GM21723 (cell line): ENCODE measurements around the gene FOLR3.
"Not testable (repeated sequence)": the region's sequence is repeated elsewhere in the genome, so short reads cannot be mapped to it uniquely, and the experiment has no call there.

Source experiments
- ATAC-seq: cut with Tn5 transposase; IDR thresholded peaks from one replicate; pipeline ENCODE4 v1.9.1; 2021; ENCODE audit warnings: mild to moderate bottlenecking, moderate library complexity; ENCODE audit not compliant: unreplicated experiment

Gene FOLR3

DNA sequence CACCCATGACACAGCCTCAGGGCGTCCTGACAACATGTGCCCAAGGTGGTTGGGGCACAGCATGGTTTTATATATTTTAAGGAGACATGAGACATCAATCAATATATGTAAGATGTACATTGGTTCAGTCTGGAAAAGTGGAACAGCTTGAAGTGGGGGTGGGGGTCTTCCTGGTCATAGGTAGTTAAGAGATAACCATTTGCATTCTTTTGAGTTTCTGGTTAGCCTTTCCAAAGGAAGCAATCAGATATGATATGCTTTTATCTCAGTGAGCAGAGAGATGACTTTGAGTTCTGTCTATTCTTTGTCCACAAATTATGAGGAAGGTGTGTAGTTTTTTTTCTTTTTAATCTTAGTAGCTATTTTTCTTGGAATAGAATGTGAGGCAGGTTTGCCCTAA lies 12.9 kb upstream of the FOLR3 start:
- no peak for ATAC-seq

- no peak for ATAC-seq
Observed at GRCh38 chr11:72123117-72123653, 12.3 kb upstream of the FOLR3 start.

- ATAC-seq = no peak
Observed at GRCh38 chr11:72124046-72124445, 11.5 kb upstream of the FOLR3 start.

DNA sequence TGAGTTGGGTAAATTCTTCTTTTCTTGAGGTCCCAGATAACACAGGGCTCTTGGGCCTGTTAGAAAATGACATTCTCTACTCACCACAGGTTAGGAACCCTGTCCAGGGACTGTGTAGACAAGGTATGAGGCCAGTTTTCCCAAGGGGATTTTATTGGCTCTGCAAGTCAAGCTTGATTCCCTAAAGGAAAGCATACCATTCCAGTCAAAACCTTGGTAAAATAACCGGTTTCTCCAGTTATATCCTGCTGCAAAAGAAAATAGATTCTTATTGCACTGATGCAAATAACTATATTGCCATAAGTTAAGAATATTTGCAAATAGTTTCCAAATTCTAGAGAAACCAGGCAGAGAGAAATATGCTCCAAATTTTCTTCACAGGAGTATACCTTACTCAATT lies 9.6 kb upstream of the FOLR3 start:
- no peak for ATAC-seq

DNA sequence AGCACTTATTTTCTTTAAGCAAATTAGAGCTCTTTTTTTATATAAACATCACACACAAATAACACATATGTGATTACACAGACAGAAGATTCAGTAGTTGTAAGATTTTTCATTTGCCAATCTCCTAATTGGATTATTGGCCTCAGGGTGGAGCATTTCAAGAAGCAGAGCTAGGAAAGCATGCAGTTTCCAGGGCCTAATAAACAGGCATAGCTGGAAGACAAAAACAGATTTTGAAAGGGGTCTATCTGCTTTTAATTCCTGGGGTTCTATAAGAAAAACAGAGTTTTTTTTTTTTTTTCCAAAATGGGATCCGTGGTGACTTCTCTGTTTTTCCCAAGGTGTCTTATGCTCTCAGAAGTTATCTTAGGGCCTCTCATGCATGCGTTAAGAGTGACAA lies 7.6 kb upstream of the FOLR3 start:
- ATAC-seq = no peak

- ATAC-seq = no peak
Observed at GRCh38 chr11:72129381-72129780, 6.1 kb upstream of the FOLR3 start.

DNA sequence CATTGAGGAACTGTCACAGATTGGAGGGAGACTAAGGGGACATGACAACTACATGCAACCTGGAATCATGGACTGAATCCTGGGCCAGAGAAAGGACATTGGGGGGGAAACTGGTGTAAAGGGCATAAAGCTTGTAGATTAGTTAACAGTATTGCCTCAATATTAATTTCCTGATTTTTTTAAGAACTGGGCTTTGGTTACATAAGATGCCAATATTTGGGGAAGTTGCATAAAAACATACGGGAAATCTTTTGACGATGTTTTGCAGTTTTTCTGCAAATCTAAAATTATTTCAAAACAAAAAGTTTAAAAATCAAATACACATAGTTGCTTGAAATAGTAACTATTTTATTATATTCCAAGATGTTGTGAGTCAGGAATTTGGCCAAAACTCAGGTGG lies 2.9 kb upstream of the FOLR3 start:
- no peak for ATAC-seq

DNA sequence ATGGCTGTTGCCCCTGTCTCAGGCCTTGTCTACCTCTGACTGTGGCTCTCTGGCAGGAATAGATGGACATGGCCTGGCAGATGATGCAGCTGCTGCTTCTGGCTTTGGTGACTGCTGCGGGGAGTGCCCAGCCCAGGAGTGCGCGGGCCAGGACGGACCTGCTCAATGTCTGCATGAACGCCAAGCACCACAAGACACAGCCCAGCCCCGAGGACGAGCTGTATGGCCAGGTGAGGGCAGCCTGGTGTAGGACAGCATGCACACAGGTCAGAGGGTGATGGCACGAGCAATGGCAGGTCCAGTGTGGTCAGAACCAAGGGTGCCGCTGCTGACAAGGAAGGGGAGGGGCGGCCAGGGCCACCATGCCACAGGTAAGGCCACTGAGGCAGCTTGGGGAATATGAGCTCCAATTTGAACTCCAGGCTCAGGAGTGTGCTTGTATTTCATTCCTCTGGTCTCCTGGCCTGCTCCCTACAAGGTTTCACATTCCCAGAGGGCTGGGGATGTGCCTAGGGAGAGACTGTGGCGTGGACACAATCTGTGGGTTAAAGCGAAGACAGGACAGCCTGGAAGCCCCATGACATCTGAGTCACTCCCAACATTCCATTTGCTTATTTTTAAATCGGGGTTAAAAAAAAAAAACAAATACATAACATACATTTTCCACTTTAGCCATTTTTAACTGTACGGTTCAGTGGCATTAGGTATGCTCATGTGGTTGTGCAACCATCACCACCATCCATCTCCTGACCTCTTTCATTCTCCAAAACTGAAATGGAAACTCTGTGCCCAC lies 562 bp downstream of the FOLR3 start:
- ATAC-seq = no peak

GRCh38 chr11:72136684-72137262 lies 1.2 kb downstream of the FOLR3 start:
- no peak for ATAC-seq

DNA sequence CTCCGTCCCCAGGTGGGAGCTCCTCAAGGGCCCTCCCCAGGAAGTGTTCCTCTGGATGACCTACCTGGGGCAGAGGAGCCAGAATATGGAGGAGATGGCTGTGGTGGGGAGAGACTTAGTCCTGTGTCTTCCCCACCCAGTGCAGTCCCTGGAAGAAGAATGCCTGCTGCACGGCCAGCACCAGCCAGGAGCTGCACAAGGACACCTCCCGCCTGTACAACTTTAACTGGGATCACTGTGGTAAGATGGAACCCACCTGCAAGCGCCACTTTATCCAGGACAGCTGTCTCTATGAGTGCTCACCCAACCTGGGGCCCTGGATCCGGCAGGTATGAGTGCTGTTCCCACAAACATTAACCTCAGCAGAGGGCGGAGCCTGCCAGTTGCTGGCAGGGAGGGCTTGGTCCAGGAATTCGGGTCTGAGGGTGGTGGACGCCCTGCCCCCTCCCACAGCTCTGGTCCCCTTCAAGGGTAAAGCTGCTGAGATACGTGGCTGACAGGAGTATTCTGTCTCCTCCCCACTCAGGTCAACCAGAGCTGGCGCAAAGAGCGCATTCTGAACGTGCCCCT lies 3.4 kb downstream of the FOLR3 start:
- ATAC-seq = no peak

- no peak for ATAC-seq
Observed at GRCh38 chr11:72139500-72139899, 4.0 kb downstream of the FOLR3 start.

- ATAC-seq = no peak
Observed at GRCh38 chr11:72140661-72141060, 5.1 kb downstream of the FOLR3 start.

- no peak for ATAC-seq
Observed at GRCh38 chr11:72141066-72141465, 5.5 kb downstream of the FOLR3 start.

DNA sequence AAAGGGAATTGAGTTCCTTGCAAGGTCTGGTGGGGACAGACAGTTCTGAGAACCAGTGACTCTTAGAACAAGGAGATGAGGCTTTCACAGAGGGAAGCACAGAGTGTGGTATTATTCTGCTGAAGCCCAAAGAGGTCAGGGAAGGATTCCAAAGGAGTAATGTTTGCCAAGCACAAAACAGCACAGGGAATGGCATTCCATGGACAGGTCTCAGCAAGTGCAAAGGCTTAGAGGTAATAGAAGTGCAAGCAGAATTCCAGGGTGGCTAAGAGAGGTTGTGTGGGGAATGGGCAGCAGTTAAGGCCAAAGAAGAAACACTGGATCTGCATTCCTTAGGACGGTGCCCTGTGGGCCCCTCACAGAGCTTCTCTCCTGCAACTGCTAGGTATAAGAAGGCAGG lies 6.6 kb downstream of the FOLR3 start:
- not testable (repeated sequence) for ATAC-seq

DNA sequence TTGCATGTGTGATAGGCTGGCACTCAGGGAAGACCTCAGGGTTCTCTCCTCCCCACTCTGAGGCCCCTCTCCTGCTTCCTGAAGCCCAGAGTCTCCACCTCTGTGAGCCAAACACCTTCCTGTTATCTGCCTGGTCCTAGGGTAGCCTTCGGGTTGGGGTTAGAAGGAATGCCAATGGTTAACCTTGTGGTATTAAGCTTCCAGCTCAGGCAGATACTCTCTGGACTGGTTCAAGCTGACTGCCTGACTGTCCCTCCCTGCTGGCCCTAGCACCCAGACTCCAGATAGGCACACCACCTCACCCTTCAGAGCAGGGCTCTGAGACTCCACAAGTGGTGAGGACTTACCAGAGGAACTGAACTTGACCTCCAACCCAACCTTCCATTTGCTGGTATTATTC lies 7.0 kb downstream of the FOLR3 start:
- not testable (repeated sequence) for ATAC-seq

- ATAC-seq = no peak
Observed at GRCh38 chr11:72144807-72145565, 9.5 kb downstream of the FOLR3 start.

GRCh38 chr11:72146625-72147024 lies 11.1 kb downstream of the FOLR3 start:
- ATAC-seq = no peak

DNA sequence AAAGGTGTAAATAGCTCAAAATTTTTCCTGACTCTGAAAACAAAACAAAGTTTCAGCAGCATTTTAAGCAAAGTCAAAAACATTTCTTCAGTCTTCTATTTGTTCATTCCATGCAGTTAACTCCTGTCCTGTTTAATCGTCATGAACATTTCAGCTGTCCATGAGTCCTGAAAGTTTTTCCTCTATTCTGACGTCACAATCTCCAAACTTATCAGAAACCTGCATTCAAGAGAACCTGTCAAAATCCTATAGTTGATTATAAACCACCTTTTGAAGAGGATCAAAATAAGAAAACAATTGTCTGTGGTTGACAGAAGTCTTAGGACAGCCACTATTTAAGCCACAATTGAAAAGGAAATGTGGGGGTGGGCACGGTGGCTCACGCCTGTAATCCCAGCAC lies 15.4 kb downstream of the FOLR3 start:
- ATAC-seq = no peak

DNA sequence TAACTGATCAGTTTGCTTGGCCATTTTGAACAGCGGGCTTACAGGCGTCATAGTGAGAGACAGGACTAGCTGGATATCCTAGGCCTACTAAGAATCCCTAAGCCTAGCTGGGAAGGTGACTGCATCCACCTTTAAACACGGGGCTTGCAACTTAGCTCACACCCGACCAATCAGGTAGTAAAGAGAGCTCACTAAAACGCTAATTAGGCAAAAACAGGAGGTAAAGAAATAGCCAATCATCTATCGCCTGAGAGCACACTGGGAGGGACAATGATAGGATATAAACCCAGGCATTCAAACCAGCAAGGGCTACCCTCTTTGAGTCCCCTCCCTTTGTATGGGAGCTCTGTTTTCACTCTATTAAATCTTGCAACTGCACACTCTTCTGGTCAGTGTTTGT lies 18.3 kb downstream of the FOLR3 start:
- ATAC-seq = not testable (repeated sequence)

GRCh38 chr11:72154816-72155215 lies 19.3 kb downstream of the FOLR3 start:
- no peak for ATAC-seq

DNA sequence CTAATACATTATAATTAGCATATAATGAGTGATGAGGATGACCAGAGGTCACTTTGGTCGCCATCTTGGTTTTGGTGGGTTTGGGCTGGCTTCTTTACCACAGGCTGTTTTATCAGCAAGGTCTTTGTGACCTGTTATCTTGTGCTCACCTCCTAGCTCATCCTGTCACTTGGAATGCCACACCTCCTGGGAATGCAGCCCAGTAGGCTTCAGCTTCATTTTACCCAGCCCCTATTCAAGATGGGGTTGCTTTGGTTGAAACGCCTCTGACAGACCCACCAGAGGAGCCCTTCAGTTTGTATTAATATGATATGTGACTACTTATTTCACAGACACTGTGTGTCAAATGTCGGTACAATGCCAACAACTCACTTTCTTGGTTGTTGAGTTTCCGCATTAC lies 20.2 kb downstream of the FOLR3 start:
- no peak for ATAC-seq
